Activated T-cell treated with anti-CD3 and anti-CD28 coated beads, Interleukin-2, amount 50 U/mL, for 72 hours (primary cell): ENCODE measurements around the gene TCP11L1. TPM values are rescaled to one million over a fixed set of nuclear protein-coding genes. Genes with fewer than 3 reads are reported as not detected.
"Not testable (repeated sequence)": the region's sequence is repeated elsewhere in the genome, so short reads cannot be mapped to it uniquely, and the experiment has no call there.

Experiments
- ATAC-seq, 2 donors: fragments of 150-1000 bp; cut with Tn5 transposase; replicated peaks in 1 of 2; 2 replicates each; pipeline ENCODE4 v1.10.0; 2021; ENCODE audit warnings: moderate library complexity in 2 of 2, mild to moderate bottlenecking in 1 of 2
- DNase-seq, 2 donors: peaks; one replicate each; pipeline ENCODE4 v3.0.0; 2021 to 2022; ENCODE audit warnings: mixed read lengths in 1 of 2
- H3K27ac Mint-ChIP-seq: one replicate; pipeline ENCODE4 v1.8.0; 2022; ENCODE audit warnings: mild to moderate bottlenecking, moderate library complexity, mixed read lengths
- H3K27me3 Mint-ChIP-seq: one replicate; pipeline ENCODE4 v1.8.0; 2022; ENCODE audit warnings: low read depth, mixed read lengths
- H3K36me3 Mint-ChIP-seq, 2 donors: one replicate each; pipeline ENCODE4 v1.8.0; 2022; ENCODE audit warnings: mixed read lengths in 2 of 2, mild to moderate bottlenecking in 1 of 2; ENCODE audit not compliant: insufficient read depth in 2 of 2
- H3K4me1 Mint-ChIP-seq: one replicate; pipeline ENCODE4 v1.8.0; 2022; ENCODE audit warnings: low read depth, mixed read lengths
- H3K4me3 Mint-ChIP-seq, 2 donors: one replicate each; pipeline ENCODE4 v1.8.0; 2022; ENCODE audit warnings: mild to moderate bottlenecking in 2 of 2, mixed read lengths in 2 of 2, moderate library complexity in 2 of 2
- H3K9me3 Mint-ChIP-seq, 2 donors: one replicate each; pipeline ENCODE4 v1.8.0; 2022; ENCODE audit warnings: mixed read lengths in 2 of 2
- total RNA-seq, 2 donors: library from RNA; stranded (reverse); gene quantifications; one replicate each; pipeline ENCODE4 v1.2.3, GENCODE V29; 2022

TCP11L1 gene
- total RNA-seq, 2 donors from 2014 or later = 12.0 to 15.7 TPM

DNA sequence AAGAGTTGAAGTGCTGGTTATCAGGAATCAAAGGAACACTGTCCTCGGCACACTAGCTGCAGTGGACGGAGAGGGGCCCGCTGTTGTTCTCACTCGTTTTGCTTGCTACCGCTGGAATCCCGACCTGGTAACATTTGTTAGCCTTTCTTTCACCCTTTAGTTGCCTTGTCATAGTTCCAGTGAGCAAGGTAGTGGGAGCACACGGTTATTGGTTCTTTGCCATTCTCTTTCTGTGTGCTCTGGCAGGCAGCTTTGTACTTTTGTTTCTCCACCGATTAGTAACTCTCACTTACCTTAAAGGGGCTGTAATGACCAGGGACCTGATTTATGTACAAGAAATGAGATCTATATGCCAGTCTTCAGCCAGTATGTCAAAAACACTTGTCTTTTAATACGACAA is 21.9 kb upstream of the TCP11L1 start:
- no peak for ATAC-seq
- H3K4me3 Mint-ChIP-seq = no peak overlapping the region
- H3K27me3 Mint-ChIP-seq = peaks cover 54% of the 10 kb centered on the region
- DNase-seq = no peak
- H3K9me3 Mint-ChIP-seq = no peaks in the 10 kb centered on the region
- H3K27ac Mint-ChIP-seq = no peak overlapping the region
- peaks cover 2 to 3% of the 10 kb centered on the region in 2 donors for H3K36me3 Mint-ChIP-seq
- H3K4me1 Mint-ChIP-seq = peaks cover 24% of the 10 kb centered on the region

DNA sequence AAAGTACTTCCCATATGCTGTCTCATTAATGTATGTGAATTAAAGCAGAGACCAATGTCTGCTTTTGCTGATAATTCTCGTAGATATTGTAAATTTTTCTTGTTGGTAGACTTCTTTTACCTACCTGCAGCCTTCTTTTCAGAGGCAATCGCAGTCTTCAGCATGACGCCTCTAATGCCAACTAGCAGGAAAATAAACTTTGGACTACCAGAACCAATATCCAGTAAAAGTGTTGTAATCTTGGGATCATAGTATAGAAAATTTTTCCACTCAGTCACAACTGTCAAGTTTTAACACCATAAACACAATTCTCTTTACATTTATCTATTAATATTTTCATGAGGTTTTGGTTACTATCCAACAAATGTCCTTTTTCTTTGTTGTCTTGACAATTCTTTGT is 21.4 kb upstream of the TCP11L1 start:
- no peaks in the 10 kb centered on the region for H3K9me3 Mint-ChIP-seq
- peaks cover 21% of the 10 kb centered on the region for H3K4me1 Mint-ChIP-seq
- no peak overlapping the region for H3K4me3 Mint-ChIP-seq
- peaks cover 2 to 3% of the 10 kb centered on the region in 2 donors for H3K36me3 Mint-ChIP-seq
- DNase-seq = no peak
- H3K27ac Mint-ChIP-seq = no peak overlapping the region
- no peak for ATAC-seq
- H3K27me3 Mint-ChIP-seq = peaks cover 54% of the 10 kb centered on the region

DNA sequence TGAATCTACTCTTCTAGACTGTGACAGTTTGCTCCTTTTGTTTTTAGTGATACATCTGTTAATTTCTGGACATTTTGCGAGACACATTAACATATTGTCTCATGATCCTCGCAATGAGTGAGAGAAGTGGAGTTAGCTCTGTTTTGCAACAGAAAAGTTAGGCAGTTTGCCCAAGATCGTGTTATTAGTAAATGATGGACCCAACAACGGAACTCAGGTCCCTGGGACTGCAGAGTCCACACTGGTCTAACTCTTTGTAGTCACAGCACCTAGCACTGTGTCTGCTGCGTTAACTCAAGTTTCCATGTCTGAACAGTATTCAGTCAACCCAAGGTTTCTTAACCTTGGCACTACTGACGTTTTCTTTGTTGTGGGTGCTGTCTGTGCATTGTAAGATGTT is 20.5 kb upstream of the TCP11L1 start:
- ATAC-seq (no peak), DNase-seq (no peak)
- Mint-ChIP-seq H3K36me3 (peaks cover 0 to 3% of the 10 kb centered on the region in 2 donors), H3K27ac (no peak overlapping the region), H3K4me3 (no peak overlapping the region), H3K9me3 (no peaks in the 10 kb centered on the region), H3K4me1 (peaks cover 21% of the 10 kb centered on the region), H3K27me3 (peaks cover 51% of the 10 kb centered on the region)

DNA sequence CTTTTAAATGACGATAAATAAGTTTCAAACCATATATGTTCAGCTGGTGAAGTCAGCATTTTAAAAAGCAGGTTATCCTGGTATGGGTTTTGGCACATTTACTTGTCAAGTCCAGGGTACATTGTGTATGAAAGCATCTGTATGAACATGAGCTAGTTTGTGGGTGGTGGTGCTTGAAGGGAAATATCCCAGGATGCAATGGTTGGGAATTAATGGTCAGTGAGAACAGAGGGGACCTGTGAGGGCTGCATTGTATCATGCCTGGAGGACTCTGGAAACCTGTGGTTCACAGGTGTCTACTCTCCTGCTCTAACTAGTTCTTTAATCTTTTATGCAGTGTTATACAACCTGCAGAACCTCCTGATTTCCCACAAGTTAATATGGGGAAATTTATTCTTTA is 17.9 kb upstream of the TCP11L1 start:
- ATAC-seq (no peak), DNase-seq (no peak)
- H3K36me3 Mint-ChIP-seq = no peaks in the 10 kb centered on the region
- no peak overlapping the region for H3K4me3 Mint-ChIP-seq
- peaks cover 21% of the 10 kb centered on the region for H3K4me1 Mint-ChIP-seq
- no peaks in the 10 kb centered on the region for H3K9me3 Mint-ChIP-seq
- no peak overlapping the region for H3K27ac Mint-ChIP-seq
- peaks cover 36% of the 10 kb centered on the region for H3K27me3 Mint-ChIP-seq

DNA sequence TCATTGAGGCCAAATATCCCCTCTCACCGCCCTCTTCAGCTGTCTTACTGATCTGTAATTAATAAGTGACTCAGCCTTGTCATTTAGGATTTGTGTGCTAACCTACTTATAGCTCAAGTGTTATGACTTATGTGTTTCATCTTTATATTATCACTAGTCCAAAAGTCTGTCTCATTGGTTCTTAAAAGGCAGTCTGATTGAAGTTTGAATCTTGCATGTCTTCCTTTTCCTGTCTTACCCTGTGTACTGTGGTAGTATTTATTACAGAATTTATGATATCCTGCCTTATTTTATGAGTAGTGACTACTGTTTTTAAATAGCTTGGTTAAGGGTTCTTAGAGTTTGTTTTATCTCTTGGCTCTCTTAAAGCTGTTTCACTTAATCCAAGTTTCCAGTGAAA is 17.4 kb upstream of the TCP11L1 start:
- no peak for DNase-seq
- Mint-ChIP-seq H3K36me3 (no peaks in the 10 kb centered on the region), H3K4me1 (peaks cover 20% of the 10 kb centered on the region), H3K27me3 (peaks cover 31% of the 10 kb centered on the region), H3K9me3 (no peaks in the 10 kb centered on the region), H3K4me3 (no peak overlapping the region), H3K27ac (peak overlapping the region; percentile 31)
- ATAC-seq = no peak

DNA sequence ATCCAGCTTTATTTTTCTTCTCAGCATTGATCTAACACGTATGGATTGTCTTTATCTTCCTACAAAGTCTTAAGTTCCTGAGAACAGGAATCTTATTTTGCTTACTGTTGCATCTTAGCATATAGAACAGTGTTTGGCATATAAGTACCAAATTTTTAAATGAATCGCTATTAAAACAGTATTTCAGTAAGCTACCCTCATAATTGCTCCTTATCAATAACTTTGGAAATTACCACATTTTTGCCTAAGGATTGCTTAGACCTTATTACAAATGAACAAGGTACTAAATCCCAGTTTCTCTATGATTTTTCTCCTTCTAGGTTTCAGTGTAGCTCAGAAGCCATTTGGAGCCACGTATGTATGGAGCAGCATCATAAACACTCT is 14.0 kb upstream of the TCP11L1 start:
- Mint-ChIP-seq H3K27ac (no peak overlapping the region), H3K4me3 (no peak overlapping the region), H3K27me3 (peaks cover 4% of the 10 kb centered on the region), H3K9me3 (no peaks in the 10 kb centered on the region), H3K4me1 (peaks cover 15% of the 10 kb centered on the region), H3K36me3 (peaks cover 0 to 1% of the 10 kb centered on the region in 2 donors)
- DNase-seq (no peak), ATAC-seq (no peak)

DNA sequence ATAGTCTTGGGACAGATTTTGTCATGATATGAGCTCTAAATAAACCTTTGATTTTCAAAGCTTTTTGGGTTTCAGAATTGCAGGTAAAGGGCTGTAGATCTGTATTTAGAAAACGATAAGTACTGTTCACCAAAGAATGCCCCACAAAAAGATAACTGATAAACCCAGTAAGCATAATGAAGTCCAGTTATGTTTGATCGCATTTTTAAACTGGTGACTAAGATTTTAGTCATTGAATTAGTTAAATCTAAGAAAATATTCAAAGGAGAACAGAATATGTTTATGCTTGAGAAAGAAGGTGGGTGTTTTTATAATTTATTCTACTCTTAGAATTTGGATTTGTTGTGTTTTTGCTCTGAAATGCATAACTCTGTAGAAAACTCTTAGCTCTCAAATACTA is 12.1 kb upstream of the TCP11L1 start:
- DNase-seq (no peak), ATAC-seq (no peak)
- Mint-ChIP-seq H3K27ac (no peak overlapping the region), H3K4me3 (no peak overlapping the region), H3K36me3 (peaks cover 0 to 1% of the 10 kb centered on the region in 2 donors), H3K27me3 (no peaks in the 10 kb centered on the region), H3K4me1 (peaks cover 6% of the 10 kb centered on the region), H3K9me3 (no peaks in the 10 kb centered on the region)

- no peak overlapping the region for H3K27ac Mint-ChIP-seq
- DNase-seq = no peak
- H3K27me3 Mint-ChIP-seq = peaks cover 4% of the 10 kb centered on the region
- peaks cover 5% of the 10 kb centered on the region for H3K4me1 Mint-ChIP-seq
- H3K36me3 Mint-ChIP-seq = peaks cover 0 to 1% of the 10 kb centered on the region in 2 donors
- H3K4me3 Mint-ChIP-seq = no peak overlapping the region
- no peak for ATAC-seq
- no peaks in the 10 kb centered on the region for H3K9me3 Mint-ChIP-seq
These were observed 11.4 kb upstream of the TCP11L1 start for GRCh38 chr11:33027846-33028536.

GRCh38 chr11:33028537-33028914 is 10.8 kb upstream of the TCP11L1 start:
- Mint-ChIP-seq H3K4me3 (no peak overlapping the region), H3K4me1 (peaks cover 5% of the 10 kb centered on the region), H3K27me3 (peaks cover 6% of the 10 kb centered on the region), H3K36me3 (peaks cover 0 to 1% of the 10 kb centered on the region in 2 donors), H3K27ac (no peak overlapping the region), H3K9me3 (no peaks in the 10 kb centered on the region)
- ATAC-seq = no peak
- no peak for DNase-seq

DNA sequence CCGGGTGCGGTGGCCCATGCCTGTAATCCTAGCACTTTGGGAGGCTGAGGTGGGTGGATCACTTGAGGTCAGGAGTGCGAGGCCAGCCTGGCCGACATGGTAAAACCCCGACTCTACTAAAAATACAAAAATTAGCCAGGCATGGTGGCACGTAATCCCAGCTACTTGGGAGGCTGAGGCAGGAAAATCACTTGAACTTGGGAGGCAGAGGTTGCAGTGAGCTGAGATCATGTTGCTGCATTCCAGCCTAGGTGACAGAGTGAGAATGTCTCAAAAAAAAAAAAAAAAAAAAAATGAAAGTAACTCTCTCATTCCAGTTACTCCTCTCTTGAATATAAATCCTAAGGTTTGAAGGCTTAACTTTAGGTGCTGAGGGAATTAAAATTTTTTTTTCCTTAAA is 10.2 kb upstream of the TCP11L1 start:
- H3K27me3 Mint-ChIP-seq, H3K36me3 Mint-ChIP-seq: not testable (repeated sequence)

GRCh38 chr11:33033493-33033892 is 5.9 kb upstream of the TCP11L1 start:
- peaks cover 23% of the 10 kb centered on the region for H3K27me3 Mint-ChIP-seq
- DNase-seq = no peak
- no peak overlapping the region for H3K27ac Mint-ChIP-seq
- H3K4me1 Mint-ChIP-seq = no peaks in the 10 kb centered on the region
- ATAC-seq = no peak
- no peaks in the 10 kb centered on the region for H3K9me3 Mint-ChIP-seq
- H3K4me3 Mint-ChIP-seq = no peak overlapping the region
- peaks cover 0 to 1% of the 10 kb centered on the region in 2 donors for H3K36me3 Mint-ChIP-seq

More for the DNA sequence above, 10.2 kb upstream of the TCP11L1 start:
- not testable (repeated sequence) for H3K4me1 Mint-ChIP-seq, DNase-seq, H3K4me3 Mint-ChIP-seq, H3K9me3 Mint-ChIP-seq, H3K27ac Mint-ChIP-seq, ATAC-seq

GRCh38 chr11:33035011-33035410 is 4.4 kb upstream of the TCP11L1 start:
- peaks cover 1 to 2% of the 10 kb centered on the region in 2 donors for H3K36me3 Mint-ChIP-seq
- no peaks in the 10 kb centered on the region for H3K9me3 Mint-ChIP-seq
- no peak for ATAC-seq
- H3K27ac Mint-ChIP-seq = no peak overlapping the region
- DNase-seq = no peak
- H3K4me1 Mint-ChIP-seq = peaks cover under 1% of the 10 kb centered on the region
- H3K27me3 Mint-ChIP-seq = peaks cover 23% of the 10 kb centered on the region
- no peak overlapping the region for H3K4me3 Mint-ChIP-seq

- ATAC-seq (peak; percentile 54 to 55), DNase-seq (peak; percentile 31 to 51)
- Mint-ChIP-seq H3K27ac (peak overlapping the region; percentile 88), H3K4me1 (peaks cover 29% of the 10 kb centered on the region), H3K4me3 (peak overlapping the region; percentile 86 to 91), H3K36me3 (peaks cover 0 to 2% of the 10 kb centered on the region in 2 donors), H3K9me3 (no peaks in the 10 kb centered on the region), H3K27me3 (peaks cover 9% of the 10 kb centered on the region)
These were observed 875 bp downstream of the TCP11L1 start for GRCh38 chr11:33040033-33040861.
